Measurements from ENCODE around the gene DHRSX.
"Not testable (repeated sequence)": the region's sequence is repeated elsewhere in the genome, so short reads cannot be mapped to it uniquely, and the experiment has no call there.

- not testable (repeated sequence) for TF ChIP-seq CTCF, POLR2A (IDR thresholded peaks at IDR 0.05)
Observed at GRCh38 chrX:2454620-2455019, 46.2 kb downstream of the DHRSX start.

Data from testis (tissue), 2 donors.